ENCODE measurements around the gene TMEM42.

Gene TMEM42

GRCh38 chr3:44910693-44911092, 49.0 kb downstream of the TMEM42 start:
- DNase-seq (ENCODE audit: low spot score), result no peak

- peak; percentile 63 for DNase-seq (ENCODE audit: low spot score)
These were observed 52.3 kb downstream of the TMEM42 start for GRCh38 chr3:44913868-44914468.

GRCh38 chr3:44914936-44915335, 53.2 kb downstream of the TMEM42 start:
- peak; percentile 42 for DNase-seq (ENCODE audit: low spot score)

Measured in kidney capillary endothelial cell (primary cell).